SKM-1 (cell line): ENCODE measurements around the gene PCGF2.
A peak's percentile ranks its signal among the peaks of the same experiment; 100 is the strongest.
"Not testable (repeated sequence)": the region's sequence is repeated elsewhere in the genome, so short reads cannot be mapped to it uniquely, and the experiment has no call there.

ENCODE experiments used
- DNase-seq: peaks from one replicate; lab custom pipeline; 2025; ENCODE audit not compliant: unreplicated experiment; lab: John Stamatoyannopoulos, UW

PCGF2 gene

GRCh38 chr17:38748149-38748891 lies at the start of gene PCGF2:
TSS of gene PCGF2 (minus strand) at chr17:38748336. CDS start at chr17:38740402, 7,934 bp downstream.
- no peak for DNase-seq

GRCh38 chr17:38797828-38798227 lies 49.7 kb upstream of the PCGF2 start:
- no peak for DNase-seq

GRCh38 chr17:38797158-38797490 lies 49.0 kb upstream of the PCGF2 start:
- no peak for DNase-seq

GRCh38 chr17:38796451-38797157 lies 48.5 kb upstream of the PCGF2 start:
- no peak for DNase-seq

GRCh38 chr17:38794221-38794620 lies 46.1 kb upstream of the PCGF2 start:
- DNase-seq = no peak

- no peak for DNase-seq
These were observed 43.0 kb upstream of the PCGF2 start for GRCh38 chr17:38791162-38791561.

GRCh38 chr17:38790148-38790707 lies 42.1 kb upstream of the PCGF2 start:
- DNase-seq = not testable (repeated sequence)

- DNase-seq = no peak
These were observed 41.0 kb upstream of the PCGF2 start for GRCh38 chr17:38789185-38789584.

- not testable (repeated sequence) for DNase-seq
These were observed 39.9 kb upstream of the PCGF2 start for GRCh38 chr17:38787999-38788398.

GRCh38 chr17:38786372-38786771 lies 38.2 kb upstream of the PCGF2 start:
- no peak for DNase-seq

- DNase-seq = no peak
These were observed 35.1 kb upstream of the PCGF2 start for GRCh38 chr17:38783227-38783626.

- DNase-seq = no peak
These were observed 32.0 kb upstream of the PCGF2 start for GRCh38 chr17:38779965-38780752.

GRCh38 chr17:38777641-38778250 lies 29.6 kb upstream of the PCGF2 start:
- DNase-seq = no peak

GRCh38 chr17:38773258-38773657 lies 25.1 kb upstream of the PCGF2 start:
- no peak for DNase-seq

GRCh38 chr17:38768417-38768816 lies 20.3 kb upstream of the PCGF2 start:
- DNase-seq = no peak

GRCh38 chr17:38766341-38766740 lies 18.2 kb upstream of the PCGF2 start:
- no peak for DNase-seq

GRCh38 chr17:38762231-38762630 lies 14.1 kb upstream of the PCGF2 start:
- DNase-seq = no peak

GRCh38 chr17:38761612-38762011 lies 13.5 kb upstream of the PCGF2 start:
- DNase-seq = no peak

GRCh38 chr17:38753071-38753506 lies 5.0 kb upstream of the PCGF2 start:
- DNase-seq = no peak

- peak; percentile 100 for DNase-seq
These were observed 4.4 kb upstream of the PCGF2 start, which contains the start of gene PSMB3 for GRCh38 chr17:38752308-38753070. TSS of gene PSMB3 (plus strand) at chr17:38752741. CDS start at chr17:38752827, 86 bp downstream.
